Measurements from ENCODE around the gene MROH2A.

- TF ChIP-seq CTCF (IDR thresholded peaks at IDR 0.05; ENCODE audit: low read depth, low read length) (no peak), EZH2phosphoT487 (IDR thresholded peaks at IDR 0.05; ENCODE audit: low read depth) (no peak)
Measured at GRCh38 chr2:233769260-233769659, 8.9 kb upstream of the MROH2A start.
